NOMO-1 treated with dmso at 0.1 percent for 144 hours (cell line): ENCODE measurements around the gene HMCN2.
"Not testable (repeated sequence)": the region's sequence is repeated elsewhere in the genome, so short reads cannot be mapped to it uniquely, and the experiment has no call there.

Experiments used
- DNase-seq: peaks from one replicate; lab custom pipeline; 2025; ENCODE audit not compliant: unreplicated experiment; lab: John Stamatoyannopoulos, UW

HMCN2 gene

DNA sequence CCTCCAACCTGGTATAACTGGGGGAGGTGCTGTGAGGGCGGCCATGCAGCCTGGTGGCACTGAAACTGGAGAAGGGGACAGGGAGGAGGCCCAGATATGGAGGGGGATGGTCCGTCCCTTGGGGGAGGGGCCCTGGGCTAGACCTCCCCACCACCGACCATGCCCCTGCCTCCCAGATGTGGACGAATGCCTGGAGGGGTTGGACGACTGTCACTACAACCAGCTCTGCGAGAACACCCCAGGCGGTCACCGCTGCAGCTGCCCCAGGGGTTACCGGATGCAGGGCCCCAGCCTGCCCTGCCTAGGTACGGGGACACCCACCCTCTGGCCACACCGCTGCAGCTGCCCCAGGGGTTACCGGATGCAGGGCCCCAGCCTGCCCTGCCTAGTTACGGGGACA, 163.8 kb downstream of the HMCN2 start:
- no peak for DNase-seq

DNA sequence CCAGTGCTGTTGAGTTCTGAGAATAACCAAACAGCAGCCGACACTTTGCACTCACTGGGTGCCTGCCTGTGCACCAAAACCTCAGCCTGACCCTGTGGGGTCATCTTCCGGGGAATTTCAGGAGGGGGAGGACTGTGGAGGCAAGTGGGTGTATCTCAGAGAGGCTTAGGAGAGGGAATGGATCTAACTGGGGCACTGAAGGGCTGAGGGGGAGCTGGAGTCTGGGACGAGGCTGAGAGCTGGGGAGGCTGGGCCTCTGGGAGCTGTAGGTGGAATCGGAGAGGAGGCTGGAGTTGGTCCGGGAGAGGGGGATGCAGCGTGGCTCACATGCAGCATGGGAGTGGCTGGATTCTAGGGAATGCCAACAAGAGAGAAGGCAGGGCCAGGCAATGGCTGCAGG, 164.3 kb downstream of the HMCN2 start:
- DNase-seq, result no peak

DNA sequence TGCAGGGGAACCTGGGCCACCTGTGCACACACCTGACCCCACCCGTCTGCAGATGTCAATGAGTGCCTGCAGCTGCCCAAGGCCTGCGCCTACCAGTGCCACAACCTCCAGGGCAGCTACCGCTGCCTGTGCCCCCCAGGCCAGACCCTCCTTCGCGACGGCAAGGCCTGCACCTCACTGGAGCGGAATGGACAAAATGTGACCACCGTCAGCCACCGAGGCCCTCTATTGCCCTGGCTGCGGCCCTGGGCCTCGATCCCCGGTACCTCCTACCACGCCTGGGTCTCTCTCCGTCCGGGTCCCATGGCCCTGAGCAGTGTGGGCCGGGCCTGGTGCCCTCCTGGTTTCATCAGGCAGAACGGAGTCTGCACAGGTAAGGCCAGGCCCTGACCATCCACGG, 164.7 kb downstream of the HMCN2 start:
- no peak for DNase-seq

DNA sequence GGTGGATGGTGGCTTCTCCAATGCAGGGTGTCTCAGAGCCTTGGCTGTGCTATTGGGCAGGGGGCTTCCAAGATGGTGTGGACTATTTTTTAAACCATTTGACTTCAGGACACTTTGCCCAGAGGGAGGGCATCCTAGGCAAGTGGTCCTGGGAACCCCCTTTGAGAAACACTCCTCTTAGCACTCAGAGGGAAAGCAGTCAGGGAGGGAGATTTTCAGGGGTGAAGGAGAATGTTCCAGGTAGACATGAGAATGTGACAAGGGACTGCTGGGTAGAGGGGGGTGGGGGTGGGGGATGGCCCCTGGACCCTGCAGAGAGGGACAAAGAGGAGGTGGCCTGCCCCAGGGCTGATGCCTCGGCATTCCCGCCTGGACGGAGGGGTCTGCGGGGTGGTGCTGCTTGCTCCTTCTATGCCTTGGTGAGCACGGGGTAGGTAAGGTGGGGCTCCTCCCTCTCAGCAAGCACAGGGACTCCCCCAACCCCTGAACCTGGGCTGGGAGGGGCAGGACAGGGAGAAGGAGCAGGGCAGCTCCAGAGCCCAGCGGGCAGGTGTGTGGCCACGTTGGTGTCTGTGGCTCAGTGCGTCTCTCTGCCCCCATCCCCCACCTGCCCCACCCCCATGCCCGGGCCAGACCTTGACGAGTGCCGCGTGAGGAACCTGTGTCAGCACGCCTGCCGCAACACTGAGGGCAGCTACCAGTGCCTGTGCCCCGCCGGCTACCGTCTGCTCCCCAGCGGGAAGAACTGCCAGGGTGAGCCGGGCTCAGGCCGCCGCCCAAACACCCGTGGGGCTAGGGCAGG, 165.4 kb downstream of the HMCN2 start:
- DNase-seq, result no peak

DNA sequence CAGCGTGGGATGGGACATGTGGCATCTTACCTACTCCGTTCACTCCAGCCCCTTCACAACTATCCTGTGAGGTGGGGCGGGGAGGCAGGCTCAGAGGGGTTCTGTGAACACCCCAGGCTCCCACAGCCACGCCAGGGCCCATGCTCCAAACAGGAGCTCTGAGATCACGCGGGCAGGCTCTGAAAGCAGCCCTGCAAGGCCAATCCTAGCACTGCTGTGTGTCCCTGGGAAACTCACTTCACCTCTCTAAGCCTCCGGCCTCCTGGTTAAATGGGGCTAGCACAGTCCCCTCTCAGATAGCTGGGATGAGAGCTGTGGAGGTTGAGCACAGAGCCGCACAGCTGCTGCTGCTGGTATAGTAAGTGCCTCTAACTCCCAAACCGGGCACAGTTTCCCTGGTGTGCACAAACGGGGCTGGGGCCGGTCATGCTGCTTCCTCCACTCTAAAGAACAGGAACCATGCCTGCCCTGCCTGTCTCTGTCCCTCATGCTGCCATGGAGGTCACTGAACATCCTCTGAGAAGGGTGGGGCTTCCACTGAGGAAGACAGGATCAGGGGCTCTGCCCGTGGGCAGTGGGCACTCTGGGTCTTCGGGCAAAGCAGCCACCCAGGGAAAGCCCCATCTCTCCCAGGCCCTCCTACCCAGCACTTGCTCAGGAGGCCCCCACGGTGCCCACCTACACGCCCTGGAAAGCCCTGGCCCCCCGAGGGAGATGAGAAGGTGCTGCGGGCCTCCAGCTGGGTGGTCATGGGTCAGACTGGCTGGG, 166.2 kb downstream of the HMCN2 start:
- no peak for DNase-seq

DNA sequence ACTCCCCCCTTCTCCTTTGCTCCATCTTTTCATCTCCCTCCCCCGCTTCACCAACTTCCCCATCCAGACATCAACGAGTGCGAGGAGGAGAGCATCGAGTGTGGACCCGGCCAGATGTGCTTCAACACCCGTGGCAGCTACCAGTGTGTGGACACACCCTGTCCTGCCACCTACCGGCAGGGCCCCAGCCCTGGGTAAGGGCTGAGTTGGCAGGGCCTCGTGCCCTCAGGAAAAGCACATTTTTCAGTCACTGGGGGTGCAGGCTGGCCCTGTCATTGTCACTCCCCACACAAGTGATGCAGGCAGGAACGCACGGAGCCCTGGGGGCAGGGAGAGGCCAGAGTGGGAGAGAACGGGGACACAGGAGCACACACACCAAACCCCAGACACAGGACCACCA, 166.8 kb downstream of the HMCN2 start:
- DNase-seq, result no peak

DNA sequence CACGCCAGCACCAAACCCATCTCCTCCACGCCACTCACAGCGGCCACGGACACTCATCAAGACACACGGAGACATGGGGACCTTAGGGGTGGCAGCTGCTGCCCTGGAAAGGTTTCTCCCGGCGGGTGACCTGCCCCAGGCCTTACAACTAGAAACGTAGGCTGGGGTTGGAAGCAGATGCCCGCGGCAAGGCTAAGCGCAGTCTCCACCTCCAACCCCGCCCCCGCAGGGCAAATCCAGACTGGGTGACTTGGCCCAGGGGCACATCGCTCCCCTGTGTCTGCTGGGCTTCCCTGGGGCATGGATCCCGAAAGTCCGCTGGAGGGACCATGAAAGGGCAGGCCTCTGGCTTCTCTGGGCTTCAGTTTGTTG, 167.2 kb downstream of the HMCN2 start:
- no peak for DNase-seq

DNA sequence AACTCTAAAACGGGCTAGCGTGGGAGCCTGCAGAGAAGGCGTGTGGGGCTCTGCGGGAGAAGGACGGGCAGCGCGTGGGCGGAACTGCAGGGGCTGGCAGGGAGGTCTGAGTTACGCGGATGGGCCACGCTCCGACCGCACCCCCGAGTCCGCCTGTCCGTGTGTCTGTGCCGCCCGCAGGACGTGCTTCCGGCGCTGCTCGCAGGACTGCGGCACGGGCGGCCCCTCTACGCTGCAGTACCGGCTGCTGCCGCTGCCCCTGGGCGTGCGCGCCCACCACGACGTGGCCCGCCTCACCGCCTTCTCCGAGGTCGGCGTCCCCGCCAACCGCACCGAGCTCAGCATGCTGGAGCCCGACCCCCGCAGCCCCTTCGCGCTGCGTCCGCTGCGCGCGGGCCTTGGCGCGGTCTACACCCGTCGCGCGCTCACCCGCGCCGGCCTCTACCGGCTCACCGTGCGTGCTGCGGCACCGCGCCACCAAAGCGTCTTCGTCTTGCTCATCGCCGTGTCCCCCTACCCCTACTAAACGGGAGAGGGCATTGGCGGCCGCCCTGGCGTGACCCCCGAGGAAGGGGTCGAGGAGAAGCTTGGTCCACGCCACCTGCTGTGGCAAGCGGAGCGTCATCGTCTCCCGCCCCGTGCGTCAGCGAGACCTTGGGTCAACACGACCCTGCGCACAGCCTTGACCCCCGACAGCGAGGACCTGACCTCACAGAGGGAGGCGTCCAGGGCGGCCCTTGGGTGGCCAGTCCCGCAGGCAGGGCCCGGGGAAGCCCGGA, 167.8 kb downstream of the HMCN2 start:
- no peak for DNase-seq

DNA sequence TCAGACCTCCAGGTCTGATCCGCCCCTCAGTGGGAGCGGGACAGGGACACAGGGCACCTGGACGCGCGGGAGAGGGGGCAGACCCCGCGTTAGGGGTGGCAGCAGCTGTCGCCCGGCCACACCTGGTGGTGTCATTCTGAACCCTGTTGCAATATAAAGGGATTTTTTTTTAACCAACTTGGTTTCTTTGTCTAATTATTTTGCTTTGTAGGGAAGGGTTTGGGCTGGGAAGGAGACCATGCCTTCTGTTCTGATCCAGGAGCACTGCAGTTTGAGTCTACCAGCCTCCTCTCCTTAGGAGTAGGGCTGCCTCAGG, 168.3 kb downstream of the HMCN2 start:
- no peak for DNase-seq

DNA sequence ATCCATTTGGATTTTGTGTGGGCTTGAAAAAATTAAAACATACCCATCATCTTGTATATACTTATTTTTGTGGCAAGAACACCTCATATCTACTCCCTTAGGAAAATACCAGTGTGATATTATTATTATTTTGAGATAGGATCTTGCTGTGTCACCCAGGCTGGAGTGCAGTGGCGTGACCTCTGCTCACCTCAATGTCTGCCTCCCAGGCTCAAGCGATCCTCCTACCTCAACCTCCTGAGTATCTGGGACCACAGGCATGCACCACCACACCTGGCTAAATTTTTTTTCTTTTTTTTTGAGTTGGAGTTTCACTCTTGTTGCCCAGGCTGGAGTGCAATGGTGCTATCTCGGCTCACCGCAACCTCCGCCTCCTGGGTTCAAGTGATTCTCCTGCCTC, 169.1 kb downstream of the HMCN2 start:
- not testable (repeated sequence) for DNase-seq

DNA sequence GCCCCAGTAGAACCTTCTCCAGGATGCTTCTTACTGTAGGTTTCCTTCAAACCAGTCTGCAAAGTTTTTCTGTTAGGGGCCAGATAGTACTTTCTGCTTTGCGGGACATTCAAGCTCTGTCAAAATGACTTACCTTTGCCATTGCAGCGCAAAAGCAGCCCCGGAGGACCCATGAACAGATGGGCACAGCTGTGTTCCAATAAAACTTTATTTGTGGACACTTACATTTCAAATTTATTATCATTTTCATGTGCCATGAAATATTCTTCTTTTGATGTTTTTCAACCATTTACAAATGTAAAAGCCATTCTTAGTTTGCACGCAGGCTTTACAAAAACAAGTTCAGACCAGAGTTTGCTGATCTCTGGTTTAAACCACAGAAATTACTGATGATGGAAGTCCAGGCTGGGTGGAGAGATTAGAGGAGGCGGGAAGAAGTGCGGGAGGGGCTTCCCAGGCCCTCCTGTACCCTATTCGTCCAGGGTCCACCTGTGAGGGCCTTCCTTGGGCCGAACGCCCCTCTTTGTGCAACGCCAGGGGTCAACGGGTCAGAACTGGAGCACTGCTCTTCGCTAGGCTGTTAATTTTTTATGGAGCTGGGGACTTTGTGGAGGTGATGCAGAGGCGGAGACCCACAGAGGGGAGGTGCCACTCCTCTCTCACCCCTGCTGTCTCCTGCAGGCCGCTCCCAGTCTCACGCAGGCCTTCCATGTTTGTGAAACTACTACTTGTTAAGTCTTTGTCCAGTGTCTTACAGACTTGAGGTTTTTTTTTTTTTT, 171.6 kb downstream of the HMCN2 start:
- DNase-seq, result no peak

DNA sequence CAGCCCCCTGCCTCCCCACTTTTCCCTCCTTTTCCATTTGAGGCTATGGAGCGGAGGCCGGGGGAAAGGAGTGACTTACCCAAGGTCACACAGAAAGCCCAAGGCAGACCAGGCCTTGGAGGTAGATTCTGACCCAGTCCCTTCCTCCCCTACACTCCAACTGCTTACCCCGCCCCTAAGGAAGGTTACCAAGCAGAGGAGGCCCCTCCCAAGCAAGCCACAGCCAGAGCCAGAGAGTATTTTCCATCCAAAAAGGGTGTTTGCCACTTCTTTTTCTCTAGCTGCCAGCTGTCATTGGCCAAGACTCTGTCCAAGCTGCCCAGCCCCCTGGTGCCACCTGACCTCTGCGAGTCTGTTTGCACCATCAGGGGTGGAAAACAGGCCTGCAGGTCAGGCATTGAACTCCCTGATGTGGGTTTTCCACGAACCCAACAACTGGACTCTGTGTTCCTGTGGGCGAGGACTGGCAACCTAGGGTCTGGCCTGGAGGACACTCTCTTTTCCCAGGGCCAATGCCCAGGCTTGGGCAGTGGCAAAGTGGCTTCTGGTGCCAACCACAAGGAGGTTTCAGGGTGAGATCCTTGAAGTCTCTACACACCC, 172.9 kb downstream of the HMCN2 start:
- no peak for DNase-seq

DNA sequence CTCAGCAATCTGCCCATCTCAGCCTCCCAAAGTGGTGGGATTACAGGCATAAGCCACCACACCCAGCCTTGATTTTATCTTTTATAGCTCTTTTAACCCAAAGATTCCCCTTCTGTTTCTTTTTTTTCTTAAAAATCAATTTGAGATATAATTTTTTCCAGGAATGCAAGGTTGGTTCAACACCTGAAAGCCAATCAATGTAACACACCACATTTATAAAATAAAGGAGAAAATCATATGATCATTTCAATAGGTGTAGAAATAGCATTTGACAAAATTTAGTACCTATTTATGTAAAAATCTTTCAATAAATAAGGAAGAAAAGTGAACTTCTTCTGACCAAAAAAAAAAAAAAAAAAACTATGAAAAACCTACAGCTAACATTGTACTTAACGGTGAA, 175.5 kb downstream of the HMCN2 start:
- no peak for DNase-seq

DNA sequence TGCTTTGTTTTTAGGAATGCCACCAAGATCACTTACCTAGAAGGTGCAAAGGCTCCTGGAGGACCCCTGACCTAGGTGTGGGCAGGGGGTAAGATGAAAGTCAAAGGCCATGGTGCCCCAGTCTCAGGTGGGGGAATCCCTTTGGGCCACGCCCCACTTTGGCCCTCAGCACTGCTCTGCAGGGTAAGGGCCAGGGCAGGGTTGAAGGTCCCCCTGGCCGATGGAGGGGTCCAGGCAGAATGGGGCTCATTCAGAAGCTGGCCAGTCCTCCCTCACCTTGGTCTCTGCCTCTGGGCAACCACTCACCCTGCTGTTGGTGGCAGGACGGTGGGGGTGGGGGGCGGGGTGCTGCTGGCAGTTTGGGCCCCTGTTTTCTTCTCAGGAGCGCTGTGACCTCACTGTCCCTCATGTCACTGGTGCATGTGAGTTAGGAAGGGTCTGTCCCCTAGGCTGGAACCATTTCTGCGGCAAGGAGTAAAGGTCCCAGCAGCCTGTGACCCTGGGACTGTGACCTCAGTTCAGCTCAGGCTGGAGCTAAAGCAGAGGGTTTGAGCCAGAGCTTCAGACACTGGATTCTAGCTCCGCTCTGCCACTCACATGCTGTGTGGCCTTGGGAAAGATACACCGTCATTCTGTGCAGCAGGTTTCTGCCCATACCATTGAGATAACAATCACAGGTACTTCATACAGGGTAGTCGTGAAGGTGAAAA, 177.3 kb downstream of the HMCN2 start:
- DNase-seq, result no peak

DNA sequence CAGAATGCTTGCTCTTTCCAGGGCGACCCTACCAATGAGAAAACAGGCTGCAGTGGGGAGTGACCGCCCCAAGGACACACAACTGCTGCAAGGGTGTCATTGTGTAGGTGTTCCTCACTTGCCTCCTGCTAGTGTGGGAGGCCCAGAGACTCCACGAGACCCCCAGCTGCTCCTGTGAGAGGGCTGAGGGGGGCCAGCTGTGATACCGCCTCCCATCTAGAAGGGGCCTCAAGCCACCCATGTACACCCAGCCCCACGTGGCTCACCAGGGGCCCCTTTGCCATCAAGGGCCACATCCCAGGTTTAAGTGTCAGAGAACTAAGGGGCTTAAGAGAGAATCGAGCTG, 177.9 kb downstream of the HMCN2 start:
- no peak for DNase-seq

DNA sequence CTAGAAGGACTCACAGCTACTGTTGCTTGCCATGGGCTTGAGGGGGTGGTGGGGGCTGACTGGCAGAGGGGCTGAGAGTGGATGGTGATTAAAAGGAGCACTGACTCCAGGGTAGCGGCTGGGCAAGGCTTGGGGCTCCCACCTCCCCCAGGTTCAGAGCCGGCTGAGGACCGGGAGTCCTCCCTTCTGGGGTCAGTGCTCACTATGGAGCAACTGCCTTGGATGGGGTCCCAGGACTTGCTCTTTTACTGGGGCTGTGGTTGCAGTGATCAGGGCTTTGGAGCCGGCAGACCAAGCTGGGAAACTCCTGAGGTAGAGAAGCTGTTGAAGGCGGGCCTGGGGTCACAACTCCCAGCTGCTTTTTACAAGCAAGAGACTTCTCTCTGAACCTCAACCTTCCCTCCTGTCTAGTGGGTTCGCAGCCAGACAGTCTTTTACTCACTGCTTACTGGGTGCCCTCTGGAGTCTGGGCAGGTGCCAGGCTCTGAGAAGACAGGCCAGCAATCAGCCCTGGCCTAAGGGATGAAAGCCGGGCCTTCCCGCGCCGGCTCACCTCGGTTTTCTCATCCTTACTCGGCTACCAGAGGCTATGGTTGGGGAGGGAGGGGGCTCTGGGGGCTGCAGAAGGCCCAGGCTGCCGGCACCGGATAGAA, 178.4 kb downstream of the HMCN2 start:
- DNase-seq, result no peak

DNA sequence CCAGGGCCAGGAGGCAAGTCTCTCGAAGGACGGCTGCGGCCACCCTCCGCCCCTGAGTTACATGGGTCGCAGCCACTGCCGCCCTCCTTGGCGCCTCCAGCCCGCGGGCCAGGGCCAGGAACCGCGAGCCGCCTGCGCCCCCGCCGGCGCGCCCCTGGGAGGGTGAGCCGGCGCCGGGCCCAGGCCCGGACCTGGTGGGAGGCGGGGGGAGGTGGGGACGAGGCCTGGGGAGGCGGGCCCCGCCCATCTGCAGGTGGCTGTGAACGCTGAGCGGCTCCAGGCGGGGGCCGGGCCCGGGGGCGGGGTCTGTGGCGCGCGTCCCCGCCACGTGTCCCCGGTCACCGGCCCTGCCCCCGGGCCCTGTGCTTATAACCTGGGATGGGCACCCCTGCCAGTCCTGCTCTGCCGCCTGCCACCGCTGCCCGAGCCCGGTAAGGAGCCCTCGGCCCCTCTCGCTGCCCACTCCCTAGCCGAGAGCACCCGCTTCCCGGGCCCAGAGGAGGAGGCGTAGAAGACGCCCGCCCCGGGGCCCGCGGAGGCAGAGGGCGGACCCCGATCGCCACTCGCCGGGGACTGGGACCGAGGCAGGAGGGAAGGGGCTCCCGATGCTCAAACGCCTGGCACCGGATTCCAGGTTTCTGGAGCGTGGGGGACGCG, 179.1 kb downstream of the HMCN2 start, which contains the start of gene ASS1:
ASS1 (plus strand) TSS at position 397 of the 657 bp plus-strand sequence. CDS start 7,268 bp downstream, outside the sequence.
- no peak for DNase-seq

DNA sequence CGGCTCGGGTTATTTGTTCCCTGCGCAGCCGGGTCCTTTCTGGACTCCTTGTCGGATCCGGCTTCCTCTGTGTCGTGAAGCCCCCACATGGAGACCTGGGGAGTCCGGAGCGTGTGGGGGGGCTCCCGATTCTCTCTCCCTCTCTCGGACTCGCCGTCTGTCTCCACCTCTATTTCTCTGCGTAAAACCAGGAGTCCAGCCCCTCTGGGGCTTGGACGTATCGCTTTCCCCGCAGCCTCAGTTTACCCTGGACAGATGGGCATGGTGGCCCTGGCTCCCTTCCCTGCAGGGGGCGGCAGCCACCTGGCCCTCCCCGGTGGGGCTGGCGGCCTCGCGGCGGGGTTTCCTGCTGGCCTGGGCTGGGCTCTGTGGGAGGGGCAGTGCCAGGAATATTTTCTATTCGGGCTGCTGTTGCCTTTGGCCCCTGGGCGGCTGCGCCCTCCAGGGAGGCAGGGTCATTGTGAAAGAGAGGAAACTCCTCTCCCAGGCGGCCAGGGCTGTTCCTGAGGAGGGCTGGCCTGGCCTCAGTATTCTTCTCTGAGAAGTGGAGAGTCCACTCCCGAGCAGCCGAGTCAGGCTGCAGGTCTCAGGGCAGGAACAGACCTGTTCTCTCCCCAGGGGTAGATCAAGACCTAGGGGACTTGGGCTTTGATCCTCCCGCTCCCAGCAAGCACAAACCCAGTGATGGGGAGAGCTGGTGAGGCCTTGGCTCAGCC, 179.9 kb downstream of the HMCN2 start:
- DNase-seq, result no peak
